Measurements from ENCODE around the gene MAPT.

Gene MAPT

DNA sequence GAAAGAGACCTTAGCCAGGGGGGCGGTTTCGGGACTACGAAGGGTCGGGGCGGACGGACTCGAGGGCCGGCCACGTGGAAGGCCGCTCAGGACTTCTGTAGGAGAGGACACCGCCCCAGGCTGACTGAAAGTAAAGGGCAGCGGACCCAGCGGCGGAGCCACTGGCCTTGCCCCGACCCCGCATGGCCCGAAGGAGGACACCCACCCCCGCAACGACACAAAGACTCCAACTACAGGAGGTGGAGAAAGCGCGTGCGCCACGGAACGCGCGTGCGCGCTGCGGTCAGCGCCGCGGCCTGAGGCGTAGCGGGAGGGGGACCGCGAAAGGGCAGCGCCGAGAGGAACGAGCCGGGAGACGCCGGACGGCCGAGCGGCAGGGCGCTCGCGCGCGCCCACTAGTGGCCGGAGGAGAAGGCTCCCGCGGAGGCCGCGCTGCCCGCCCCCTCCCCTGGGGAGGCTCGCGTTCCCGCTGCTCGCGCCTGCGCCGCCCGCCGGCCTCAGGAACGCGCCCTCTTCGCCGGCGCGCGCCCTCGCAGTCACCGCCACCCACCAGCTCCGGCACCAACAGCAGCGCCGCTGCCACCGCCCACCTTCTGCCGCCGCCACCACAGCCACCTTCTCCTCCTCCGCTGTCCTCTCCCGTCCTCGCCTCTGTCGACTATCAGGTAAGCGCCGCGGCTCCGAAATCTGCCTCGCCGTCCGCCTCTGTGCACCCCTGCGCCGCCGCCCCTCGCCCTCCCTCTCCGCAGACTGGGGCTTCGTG is at the start of gene MAPT:
TSS of gene MAPT (plus strand) at position 533 of the 763 bp plus-strand sequence. CDS start 67,784 bp downstream, outside the sequence.
- peak; percentile 73 to 77 for DNase-seq (ENCODE audit: low read depth in 2 of 2)

DNA sequence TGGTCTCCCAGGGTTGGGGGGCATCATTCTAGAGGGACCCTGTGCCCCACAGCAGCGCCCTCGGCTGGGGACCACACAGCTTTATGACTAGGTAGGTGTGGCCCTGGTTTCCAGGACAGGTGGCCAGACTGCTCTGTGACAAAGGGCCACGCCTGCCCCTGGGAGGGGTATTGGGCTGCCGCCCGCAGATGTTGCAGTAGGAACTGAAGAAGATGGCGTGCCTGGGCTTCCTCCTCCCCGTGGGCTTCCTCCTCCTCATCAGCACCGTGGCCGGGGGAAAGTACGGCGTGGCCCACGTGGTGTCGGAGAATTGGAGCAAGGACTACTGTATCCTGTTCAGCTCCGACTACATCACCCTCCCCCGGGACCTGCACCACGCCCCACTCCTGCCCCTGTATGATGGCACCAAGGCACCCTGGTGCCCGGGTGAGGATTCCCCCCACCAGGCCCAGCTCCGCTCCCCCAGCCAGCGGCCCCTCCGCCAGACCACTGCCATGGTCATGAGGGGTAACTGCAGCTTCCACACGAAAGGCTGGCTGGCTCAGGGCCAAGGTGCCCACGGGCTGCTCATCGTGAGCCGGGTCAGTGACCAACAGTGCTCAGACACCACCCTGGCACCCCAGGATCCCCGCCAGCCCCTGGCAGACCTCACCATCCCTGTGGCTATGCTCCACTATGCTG is 49.5 kb upstream of the MAPT start, which contains the start of gene SPPL2C:
TSS of gene SPPL2C (plus strand) at position 187 of the 681 bp plus-strand sequence. CDS start at position 213, 26 bp downstream.
- DNase-seq (ENCODE audit: low read depth in 2 of 2): no peak

DNA sequence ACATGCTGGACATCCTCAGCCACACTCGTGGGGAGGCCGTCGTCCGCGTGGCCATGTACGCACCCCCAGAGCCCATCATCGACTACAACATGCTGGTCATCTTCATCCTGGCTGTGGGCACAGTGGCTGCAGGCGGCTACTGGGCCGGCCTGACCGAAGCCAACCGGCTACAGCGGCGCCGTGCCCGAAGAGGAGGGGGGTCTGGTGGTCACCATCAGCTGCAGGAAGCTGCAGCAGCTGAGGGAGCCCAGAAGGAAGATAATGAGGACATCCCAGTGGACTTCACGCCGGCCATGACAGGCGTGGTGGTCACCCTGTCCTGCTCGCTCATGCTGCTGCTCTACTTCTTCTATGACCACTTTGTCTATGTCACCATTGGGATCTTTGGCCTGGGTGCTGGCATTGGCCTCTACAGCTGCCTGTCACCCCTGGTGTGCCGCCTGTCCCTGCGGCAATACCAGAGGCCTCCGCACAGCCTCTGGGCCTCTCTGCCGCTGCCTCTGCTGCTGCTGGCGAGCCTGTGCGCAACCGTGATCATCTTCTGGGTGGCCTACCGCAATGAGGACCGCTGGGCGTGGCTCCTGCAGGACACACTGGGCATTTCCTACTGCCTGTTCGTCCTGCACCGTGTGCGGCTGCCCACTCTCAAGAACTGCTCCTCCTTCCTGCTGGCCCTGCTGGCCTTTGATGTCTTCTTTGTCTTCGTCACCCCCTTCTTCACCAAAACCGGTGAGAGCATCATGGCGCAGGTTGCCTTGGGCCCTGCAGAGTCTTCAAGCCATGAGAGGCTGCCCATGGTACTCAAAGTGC is 48.8 kb upstream of the MAPT start:
- DNase-seq (ENCODE audit: low read depth in 2 of 2): no peak

DNA sequence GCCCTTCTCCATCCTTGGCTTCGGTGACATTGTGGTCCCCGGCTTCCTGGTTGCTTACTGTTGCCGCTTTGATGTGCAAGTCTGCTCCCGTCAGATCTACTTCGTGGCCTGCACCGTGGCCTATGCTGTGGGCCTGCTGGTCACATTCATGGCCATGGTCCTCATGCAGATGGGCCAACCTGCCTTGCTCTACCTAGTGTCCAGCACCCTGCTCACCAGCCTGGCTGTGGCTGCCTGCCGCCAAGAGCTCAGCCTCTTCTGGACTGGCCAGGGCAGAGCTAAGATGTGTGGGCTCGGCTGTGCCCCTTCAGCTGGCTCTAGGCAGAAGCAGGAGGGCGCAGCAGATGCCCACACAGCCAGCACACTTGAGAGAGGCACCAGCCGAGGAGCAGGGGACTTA is 48.1 kb upstream of the MAPT start:
- DNase-seq (ENCODE audit: low read depth in 2 of 2): no peak

DNA sequence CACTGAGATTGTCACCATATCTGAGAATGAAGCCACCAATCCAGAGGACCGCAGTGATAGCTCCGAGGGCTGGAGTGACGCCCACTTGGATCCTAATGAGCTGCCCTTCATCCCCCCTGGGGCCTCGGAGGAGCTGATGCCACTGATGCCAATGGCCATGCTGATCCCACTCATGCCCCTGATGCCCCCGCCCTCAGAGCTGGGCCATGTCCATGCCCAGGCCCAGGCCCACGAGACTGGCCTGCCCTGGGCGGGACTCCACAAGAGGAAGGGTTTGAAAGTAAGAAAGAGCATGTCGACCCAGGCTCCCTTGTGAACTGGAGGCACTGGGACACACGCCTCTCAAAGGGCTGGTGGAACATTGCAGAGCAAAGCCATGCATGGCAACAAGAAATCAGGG is 47.7 kb upstream of the MAPT start:
- no peak for DNase-seq (ENCODE audit: low read depth in 2 of 2)

DNA sequence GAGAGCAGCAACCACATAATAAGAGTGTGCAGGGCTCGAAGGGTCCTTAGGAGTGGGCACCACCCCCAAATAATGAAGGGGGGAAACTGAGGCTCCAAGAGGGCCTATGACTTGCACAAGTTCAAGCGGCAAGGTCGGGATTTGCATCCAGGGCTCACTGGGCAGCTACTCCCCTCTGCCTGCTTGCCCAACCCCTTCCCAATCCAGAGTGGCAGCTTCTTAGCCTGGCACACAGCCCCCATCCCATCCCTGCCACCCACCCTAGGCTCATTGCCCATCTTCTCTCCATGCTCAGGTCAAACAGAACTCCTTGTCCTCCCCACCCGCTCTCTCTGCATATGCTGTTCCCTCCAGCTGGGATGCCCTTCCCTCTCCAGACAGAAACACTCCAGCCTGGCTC is 47.3 kb upstream of the MAPT start:
- no peak for DNase-seq (ENCODE audit: low read depth in 2 of 2)

DNA sequence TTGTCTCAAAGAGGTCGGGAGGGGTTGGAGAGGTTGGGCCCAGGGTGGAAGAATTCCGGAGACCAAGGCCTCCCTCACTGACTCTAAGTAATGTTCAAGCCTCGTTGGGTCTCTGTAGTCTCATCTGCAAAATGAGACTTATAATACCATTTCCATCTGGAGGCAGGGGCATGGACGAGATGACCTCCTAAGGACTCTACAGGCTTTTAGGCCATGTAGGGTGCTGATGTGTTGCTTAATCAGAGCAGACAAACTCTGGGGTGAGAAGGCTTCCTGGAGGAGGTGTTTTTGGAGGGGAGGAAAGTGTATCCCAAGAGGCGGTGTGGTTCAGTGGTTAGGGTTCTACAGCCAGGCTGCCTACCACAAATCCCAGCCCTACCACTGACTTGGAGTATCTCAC is 46.6 kb upstream of the MAPT start:
- no peak for DNase-seq (ENCODE audit: low read depth in 2 of 2)

DNA sequence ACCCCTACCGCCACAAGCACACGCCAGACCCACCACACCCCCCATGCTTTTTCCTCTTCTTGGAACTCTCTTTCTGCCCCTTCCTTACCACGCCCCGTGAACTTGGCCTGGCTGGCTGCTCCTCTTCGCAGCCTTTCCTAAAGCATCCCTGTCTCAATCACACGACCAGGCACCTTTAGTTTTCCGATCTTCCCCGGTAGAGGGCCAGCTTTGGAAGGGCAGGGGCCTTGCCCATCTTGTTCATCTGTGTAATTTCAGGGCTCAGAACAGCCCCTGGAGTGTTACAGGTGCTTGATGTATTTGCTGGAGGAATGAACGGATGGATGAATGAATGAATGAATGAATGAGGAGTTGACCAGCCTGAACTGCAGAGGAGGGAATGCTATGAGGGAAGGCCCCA is 45.9 kb upstream of the MAPT start:
- DNase-seq (ENCODE audit: low read depth in 2 of 2): no peak

DNA sequence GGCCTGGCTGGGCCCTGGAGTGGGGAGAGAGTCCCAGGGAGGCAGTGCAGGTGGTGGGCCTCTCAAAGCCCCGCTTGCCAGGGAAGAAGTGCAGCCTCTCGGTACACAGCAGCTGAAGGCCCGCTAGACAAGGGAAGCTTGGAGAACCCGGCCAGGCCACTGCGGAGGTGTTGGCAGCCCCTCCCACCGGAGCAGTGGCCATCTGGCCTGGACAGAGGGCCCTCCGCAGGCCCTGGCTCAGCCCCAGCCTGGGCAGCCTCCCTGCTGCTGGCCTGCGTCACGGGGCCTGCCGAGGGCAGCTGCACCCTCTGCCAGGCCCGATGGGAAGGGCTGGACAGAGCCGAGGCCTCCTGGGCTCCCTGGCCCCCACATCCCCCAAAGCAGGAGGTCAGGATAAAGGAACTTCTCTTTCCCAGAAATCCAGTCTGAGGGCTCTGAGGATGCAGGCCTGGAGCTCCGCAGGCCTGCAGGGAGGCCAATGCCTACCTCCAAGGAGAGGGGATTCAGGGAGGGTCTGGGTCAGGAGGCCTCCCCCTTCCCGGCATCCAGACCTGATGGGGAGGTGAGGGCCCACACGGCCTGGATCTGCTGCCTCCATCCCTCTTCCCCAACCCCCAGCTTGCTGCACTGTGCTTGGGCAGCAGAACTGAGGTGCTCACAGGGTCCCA is 45.4 kb upstream of the MAPT start:
- no peak for DNase-seq (ENCODE audit: low read depth in 2 of 2)

DNA sequence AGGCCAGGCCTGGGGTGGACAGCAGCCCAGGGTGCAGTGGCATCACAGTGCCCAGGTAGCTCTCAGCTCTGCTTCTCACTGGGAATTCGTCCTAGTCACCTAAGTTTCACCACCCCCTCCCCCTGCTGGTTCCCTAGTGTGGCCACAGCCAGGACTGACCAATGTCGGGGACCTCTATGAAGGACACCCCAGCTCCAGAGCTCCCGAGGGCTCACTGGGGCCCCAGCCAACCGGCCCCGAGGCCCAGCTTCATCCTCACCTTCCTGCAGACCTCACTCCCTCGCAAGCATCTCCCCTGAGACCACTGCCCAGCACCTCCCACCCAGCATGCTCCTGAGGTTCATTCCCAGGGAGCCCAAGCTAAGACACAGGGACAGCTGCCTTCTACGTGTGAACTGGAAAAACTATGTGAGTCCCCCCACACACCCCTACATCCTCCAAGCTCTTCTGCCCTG is 44.8 kb upstream of the MAPT start:
- no peak for DNase-seq (ENCODE audit: low read depth in 2 of 2)

DNA sequence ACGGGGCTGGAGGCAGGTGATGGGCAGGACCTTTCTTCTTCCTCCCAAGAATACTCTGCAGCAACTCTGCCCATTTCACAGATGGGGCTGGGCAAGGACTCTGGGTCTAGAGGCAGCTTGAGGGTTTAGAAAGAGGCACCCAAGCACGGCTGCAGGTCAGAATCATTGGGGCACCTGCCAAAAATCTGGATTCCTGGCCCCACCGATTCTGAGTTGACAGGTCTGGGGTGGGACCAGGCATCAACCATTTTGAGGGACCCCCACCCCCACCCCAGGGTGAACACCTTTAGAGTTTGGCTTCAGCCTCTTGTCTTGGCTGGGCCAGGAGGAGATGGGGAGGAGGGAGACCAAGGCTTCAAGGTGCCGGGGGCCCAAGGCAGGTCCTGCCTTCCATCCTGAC is 44.3 kb upstream of the MAPT start:
- DNase-seq (ENCODE audit: low read depth in 2 of 2): no peak

DNA sequence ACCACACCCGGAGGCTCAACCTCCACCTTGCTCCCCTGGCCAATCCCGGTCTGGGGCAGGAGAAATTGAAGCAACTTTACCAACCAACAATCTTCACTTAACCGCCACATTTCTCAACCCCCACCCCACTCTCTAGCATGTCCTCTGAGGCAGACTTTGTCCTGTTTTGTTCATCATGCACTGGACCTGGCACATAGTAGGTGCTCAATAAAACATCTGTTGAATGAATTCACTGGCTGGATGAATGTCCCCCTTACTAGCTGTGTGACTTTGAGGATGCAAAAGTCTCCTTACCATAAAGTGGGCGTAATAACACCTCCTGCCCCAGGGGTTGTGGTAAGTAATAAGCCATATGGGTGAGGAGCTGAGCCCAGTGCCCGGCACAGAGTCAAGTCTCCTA is 43.9 kb upstream of the MAPT start:
- DNase-seq (ENCODE audit: low read depth in 2 of 2): no peak

DNA sequence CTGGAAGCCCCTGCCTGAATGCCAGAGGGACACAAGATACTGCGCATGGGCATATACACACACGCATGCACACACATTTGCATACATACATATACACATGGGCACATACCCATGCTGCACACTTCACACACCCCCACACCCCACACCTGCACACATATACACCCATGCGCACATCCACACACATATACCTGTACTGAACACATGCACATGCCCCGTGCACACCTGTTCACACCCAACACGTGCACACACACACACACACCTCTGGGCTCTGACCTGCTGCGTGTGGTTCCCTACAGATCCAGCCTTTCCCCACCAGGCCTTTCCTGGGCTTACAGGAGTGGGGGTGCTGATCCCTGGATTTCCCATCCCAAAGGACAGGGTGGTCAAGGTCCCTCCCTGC is 43.3 kb upstream of the MAPT start:
- DNase-seq (ENCODE audit: low read depth in 2 of 2): no peak

DNA sequence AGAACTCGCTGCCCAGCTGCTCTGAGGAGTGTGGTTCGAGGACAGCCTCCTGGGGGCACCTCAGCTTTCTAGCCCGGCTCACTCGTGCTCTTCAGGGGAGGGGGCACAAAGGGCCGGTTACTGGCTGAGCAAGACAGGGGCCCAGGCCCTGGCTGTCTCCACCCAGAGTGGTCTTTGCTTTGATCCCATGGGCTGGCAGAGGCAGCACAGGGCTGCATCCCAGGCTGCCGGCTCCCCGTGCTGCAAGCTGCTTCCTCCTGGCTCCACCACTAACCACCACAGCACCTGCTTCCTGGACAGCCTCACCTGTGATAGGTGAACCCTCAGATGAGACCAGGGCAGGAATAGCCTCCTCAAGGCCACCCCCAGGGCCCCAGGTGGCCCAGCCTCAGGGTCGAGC is 42.9 kb upstream of the MAPT start:
- no peak for DNase-seq (ENCODE audit: low read depth in 2 of 2)

DNA sequence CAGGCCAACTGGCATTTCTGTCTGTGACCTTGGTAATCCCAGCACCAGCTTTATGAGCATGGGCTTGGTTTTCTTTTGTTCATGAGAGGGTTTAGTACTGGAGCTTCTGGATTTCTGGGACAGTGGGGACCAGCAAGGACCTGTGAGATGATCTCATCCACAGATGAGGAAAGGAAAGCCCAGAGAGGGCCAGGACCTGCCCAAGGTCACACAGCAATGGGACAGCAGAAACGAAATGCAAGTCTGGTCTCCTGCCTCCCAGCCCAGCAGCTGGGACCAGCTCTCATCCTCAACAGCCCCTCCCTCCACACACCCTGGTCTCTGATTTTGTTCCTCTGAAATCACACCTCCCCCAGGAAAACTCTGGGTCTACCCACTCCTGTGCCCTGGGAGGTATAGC is 42.5 kb upstream of the MAPT start:
- DNase-seq (ENCODE audit: low read depth in 2 of 2): no peak

DNA sequence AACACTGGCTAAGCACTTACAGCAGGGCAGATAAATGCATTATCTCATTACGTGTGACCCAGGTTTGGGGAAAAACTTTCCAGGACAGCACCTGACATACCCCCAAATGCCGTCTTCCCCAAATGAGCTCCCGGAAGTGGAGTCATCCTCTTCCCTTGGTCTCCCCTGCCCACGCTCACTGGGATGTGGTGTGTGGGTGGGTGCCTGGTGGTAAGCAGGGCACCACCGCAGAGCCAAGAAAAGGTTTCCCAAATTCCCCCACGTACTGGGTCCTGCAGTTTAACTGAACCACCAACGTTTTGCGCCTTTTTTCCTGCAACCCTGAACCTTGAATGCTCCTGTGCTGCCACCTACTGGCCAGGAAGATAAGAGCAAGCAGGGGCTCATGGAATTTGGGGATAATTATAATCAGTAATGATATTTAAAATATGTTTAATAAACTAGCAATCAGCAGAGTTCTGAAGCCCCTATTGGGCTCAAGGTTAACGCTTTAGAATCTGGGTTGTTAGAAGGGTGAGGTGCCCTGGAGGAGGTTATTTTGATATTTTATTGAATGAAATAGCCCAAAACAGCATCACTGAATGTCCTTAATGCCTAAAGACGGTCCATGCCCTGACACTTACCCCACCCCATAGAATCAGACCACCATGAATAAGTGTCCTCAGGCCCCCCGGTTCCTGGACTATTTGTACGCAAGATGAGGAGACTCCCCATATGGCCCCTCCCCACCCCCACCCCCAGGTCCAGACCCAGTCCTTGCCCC is 41.6 kb upstream of the MAPT start:
- DNase-seq (ENCODE audit: low read depth in 2 of 2): peak; percentile 16 to 18

DNA sequence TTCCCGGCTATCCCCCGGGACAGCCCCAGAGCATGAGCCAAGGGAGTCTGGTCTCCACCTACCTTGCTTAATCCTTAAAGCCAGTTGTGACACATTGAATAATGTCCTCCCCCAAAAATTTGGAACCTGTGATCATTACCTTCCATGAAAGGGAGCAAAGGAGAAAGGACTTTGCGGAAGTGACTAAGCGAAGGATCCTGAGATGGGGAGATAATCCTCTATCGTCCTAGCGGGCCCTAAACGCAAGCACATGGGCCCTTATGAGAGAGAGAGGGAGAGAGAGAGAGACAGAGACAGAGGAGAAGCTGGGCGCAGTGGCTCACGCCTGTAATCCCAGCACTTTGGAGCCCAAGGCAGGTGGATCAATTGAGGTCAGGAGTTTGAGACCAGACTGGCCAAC is 40.1 kb upstream of the MAPT start:
- no peak for DNase-seq (ENCODE audit: low read depth in 2 of 2)

DNA sequence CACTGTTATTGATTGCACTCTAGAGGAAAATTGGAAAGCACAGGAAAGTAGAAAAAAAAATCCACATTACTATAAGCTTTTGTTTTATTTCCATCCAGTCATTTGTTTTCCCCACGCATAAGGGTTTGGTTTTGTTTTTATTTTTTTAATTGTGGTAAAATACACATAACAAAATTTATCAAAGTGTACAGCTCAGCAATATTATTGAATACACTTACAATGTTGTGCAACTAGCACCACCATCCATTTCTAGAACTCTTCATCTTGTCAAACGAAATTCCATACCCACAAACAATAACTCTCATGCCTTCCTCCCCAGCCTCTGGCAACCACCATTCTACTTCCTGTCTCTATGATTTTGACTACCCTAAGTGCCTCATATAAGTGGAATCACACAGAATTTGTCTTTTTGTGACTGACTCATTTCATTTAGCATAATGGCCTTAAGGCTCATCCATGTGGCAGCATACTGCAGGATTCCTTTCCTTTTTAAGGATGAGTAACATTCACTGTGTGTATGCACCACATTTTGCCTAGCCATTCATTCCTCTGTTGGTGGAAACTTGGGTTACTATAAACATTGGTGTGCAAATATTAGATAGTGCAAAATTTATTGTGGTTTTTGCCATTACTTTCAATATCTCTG is 38.5 kb upstream of the MAPT start:
- DNase-seq (ENCODE audit: low read depth in 2 of 2): no peak

DNA sequence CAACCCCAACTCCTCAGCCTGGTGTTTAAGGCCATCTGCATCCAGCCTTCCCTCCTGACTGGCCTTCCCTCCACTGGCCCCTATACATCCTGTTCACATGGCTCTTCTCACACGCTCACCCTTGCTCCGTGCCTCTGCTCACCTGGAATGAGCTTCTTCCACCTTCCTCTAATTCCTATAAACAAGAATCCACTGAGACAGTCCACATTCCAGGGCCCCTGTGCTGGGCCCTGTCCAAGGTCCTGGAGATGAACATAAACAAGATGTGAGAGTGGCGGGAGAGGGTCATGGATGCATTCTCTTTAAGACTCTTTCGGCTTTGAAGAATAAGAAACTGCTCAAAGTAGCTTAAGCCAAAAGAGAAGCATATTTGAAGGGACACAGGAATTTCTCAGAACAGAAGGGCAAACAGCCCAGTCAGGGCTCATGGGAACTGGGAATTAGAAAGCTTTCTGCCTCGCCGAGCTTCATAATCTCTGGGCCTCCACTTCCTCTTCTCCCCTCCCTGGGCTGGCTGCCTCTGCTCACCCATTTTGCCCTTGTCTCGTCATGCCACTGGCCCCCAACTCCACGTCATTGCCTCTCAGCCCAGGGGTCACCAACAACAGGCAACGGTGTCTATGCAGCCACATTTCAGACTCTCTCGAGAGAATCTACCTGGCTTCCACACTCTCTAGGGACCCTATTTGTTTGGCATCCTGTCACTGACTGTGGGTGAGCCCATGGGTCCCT is 36.2 kb upstream of the MAPT start:
- no peak for DNase-seq (ENCODE audit: low read depth in 2 of 2)

DNA sequence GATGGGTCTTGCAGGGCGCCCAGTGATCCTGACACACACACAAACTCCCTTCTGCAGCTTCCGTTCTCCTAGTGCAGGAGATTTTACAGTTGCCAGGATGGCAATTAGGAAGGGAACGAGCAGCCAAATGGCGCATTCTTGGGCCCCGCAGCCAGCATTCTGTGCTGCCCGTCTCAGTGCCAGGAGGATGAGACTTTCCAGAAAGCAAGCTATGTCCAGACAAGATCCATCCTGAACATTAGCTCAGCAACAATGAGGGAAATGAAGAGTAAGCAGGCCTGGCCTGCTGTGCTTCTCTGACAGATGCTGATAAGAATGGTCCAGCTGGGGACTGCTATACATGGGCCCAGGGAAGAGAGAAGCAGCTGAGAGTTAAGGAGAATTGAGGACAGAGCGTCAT is 33.2 kb upstream of the MAPT start:
- DNase-seq (ENCODE audit: low read depth in 2 of 2): no peak
